Epithelial cell of umbilical artery (primary cell): ENCODE data around the gene OR8G5. TPM values are rescaled to one million over a fixed set of nuclear protein-coding genes. Genes with fewer than 3 reads are reported as not detected.

Experiments used
- total RNA-seq: library from RNA; depleted of rRNA; stranded (reverse); fragments of >200 nt; gene quantifications from 2 replicates; pipeline ENCODE4 v1.2.3, GENCODE V29; 2014

OR8G5 gene, protein sequence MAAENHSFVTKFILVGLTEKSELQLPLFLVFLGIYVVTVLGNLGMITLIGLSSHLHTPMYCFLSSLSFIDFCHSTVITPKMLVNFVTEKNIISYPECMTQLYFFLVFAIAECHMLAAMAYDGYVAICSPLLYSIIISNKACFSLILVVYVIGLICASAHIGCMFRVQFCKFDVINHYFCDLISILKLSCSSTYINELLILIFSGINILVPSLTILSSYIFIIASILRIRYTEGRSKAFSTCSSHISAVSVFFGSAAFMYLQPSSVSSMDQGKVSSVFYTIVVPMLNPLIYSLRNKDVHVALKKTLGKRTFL
- not detected in 2 replicates for total RNA-seq

DNA sequence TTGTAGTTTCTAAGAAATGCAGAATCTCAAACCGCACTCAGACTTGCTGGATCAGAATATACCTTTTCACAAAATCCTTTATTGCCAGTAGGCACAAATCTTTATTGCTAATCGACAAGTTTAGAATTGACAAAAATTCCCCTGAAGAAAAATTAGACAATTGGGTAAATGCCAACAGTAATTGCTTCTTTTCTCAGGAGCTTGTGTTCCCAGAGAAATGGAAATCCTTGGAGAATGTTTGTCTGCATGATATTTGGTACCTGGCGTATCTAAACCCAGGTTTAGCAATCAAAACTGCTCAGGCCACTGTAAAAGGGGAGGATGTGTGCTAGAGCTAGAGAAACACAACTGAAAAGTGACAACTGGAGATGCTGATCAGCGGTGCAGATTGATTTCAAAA, at the start of gene OR8G5:
TSS of gene OR8G5 (plus strand) at position 301 of the 400 bp plus-strand sequence. CDS start 8,556 bp downstream, outside the sequence.

GRCh38 chr11:124240621-124241397, 15.4 kb upstream of the OR8G5 start, which contains the start of gene OR8G1:
OR8G1 (plus strand) TSS chr11:124241095; CDS start chr11:124249676, 8,581 bp downstream.

DNA sequence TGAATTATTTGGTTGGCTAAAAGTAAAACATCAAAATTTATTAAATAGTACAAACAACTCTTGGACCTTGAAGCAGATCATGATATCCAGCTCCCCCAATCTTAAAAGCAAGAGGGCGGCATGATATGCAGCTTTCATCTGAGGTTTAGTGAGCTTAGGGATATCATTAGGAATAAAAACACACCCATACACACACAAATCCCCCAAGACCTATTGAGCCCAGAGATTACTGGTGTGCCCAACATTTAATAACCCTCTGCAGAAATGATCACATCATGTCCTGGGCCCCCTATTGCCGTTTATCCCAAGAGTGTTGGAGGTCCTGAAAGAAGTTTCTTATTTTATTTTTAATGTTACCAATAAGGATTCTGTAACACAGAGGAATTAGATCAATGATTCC, 57.7 kb downstream of the OR8G5 start, which contains the start of gene OR8D1:
TSS of gene OR8D1 (minus strand) at position 101 of the 400 bp plus-strand sequence. CDS start 3,183 bp downstream, outside the sequence.

Other genes starting within 250 kb of the OR8G5 start
- gene OR10G4, start 243.4 kb upstream of the OR8G5 start, total RNA-seq: not detected in 2 replicates
- not detected in 2 replicates for gene OR10G9, start 233.4 kb upstream of the OR8G5 start, total RNA-seq
- not detected in 2 replicates for gene OR10G8, start 229.6 kb upstream of the OR8G5 start, total RNA-seq
- gene OR10G7, start 215.1 kb upstream of the OR8G5 start, total RNA-seq: not detected in 2 replicates
- gene VWA5A, start 140.9 kb upstream of the OR8G5 start, total RNA-seq: 13.7 and 18.5 TPM in 2 replicates
- gene OR10D3, start 73.0 kb upstream of the OR8G5 start, total RNA-seq: not detected in 2 replicates
- not detected in 2 replicates for gene OR8G1, start 15.3 kb upstream of the OR8G5 start, total RNA-seq
- not detected in 2 replicates for gene OR8D1, start 57.6 kb downstream of the OR8G5 start, total RNA-seq
- not detected in 2 replicates for gene OR8D2, start 63.8 kb downstream of the OR8G5 start, total RNA-seq
- gene OR8B2, start 128.1 kb downstream of the OR8G5 start, total RNA-seq: not detected in 2 replicates
- gene OR8B3, start 142.6 kb downstream of the OR8G5 start, total RNA-seq: not detected in 2 replicates
- not detected in 2 replicates for gene OR8B4, start 168.5 kb downstream of the OR8G5 start, total RNA-seq
- gene OR8B8, start 189.3 kb downstream of the OR8G5 start, total RNA-seq: not detected in 2 replicates